22Rv1 (cell line): ENCODE data around the gene GBP3.

Experiments
- CTCF ChIP-seq: fragments of 450-650 bp; IDR thresholded peaks from 2 replicates; pipeline ENCODE4 v1.5.1; 2017; ENCODE audit warnings: mild to moderate bottlenecking
- ZFX ChIP-seq: fragments of 450-650 bp; IDR thresholded peaks from 2 replicates; pipeline ENCODE4 v1.6.1; 2017; ENCODE audit warnings: antibody characterized with exemption, borderline replicate concordance

GRCh38 chr1:89063094-89063493 lies 40.4 kb upstream of the GBP3 start:
- TF ChIP-seq CTCF (no peak), ZFX (no peak)
